ENCODE results near the gene SLC25A24. TPM values are rescaled to one million over a fixed set of nuclear protein-coding genes. Genes with fewer than 3 reads are reported as not detected.

Gene SLC25A24
- total and polyA plus RNA-seq, 2 of the 13 experiments (the other 11 are each of a cell fraction or from before 2014, with no cell fraction given), result 8.0 to 12.4 TPM

DNA sequence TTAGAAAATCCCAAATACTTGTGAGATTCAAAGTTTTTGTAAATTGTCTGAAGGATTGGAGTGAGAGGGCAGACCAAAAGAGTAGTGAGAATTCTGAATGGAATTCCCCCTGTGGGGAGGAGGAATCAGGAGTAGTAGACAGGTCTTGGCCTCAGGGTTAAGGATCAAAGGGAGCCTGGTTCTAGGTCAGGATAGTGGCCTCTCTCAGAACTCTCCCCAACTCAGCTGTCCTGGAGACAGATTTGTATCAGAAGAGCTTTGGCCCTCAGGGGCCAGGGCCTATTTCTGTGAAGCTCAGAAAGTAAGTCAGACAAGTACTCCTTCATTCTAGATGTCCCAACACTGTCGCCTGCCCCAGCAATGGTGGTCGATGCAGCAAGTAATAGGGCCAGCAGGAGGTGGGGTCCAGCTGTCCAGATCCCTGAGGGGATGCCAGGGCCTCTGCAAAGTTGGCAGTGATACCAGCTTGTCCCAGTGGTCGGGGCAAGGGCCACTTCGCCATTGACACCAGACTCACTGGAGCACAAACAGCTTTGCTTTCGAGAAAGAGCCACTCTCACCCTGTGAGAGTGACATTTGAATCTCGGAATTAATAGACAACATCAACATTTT lies 115.2 kb downstream of the SLC25A24 start (continued):
- TF ChIP-seq ZNF484 (CRISPR knock-in tag; IDR thresholded peaks at IDR 0.05; ENCODE audit: borderline replicate concordance, low read depth) (no peak), ZNF12 (CRISPR knock-in tag; IDR thresholded peaks at IDR 0.05) (no peak)
- TF ChIP-seq, protein P1, sequence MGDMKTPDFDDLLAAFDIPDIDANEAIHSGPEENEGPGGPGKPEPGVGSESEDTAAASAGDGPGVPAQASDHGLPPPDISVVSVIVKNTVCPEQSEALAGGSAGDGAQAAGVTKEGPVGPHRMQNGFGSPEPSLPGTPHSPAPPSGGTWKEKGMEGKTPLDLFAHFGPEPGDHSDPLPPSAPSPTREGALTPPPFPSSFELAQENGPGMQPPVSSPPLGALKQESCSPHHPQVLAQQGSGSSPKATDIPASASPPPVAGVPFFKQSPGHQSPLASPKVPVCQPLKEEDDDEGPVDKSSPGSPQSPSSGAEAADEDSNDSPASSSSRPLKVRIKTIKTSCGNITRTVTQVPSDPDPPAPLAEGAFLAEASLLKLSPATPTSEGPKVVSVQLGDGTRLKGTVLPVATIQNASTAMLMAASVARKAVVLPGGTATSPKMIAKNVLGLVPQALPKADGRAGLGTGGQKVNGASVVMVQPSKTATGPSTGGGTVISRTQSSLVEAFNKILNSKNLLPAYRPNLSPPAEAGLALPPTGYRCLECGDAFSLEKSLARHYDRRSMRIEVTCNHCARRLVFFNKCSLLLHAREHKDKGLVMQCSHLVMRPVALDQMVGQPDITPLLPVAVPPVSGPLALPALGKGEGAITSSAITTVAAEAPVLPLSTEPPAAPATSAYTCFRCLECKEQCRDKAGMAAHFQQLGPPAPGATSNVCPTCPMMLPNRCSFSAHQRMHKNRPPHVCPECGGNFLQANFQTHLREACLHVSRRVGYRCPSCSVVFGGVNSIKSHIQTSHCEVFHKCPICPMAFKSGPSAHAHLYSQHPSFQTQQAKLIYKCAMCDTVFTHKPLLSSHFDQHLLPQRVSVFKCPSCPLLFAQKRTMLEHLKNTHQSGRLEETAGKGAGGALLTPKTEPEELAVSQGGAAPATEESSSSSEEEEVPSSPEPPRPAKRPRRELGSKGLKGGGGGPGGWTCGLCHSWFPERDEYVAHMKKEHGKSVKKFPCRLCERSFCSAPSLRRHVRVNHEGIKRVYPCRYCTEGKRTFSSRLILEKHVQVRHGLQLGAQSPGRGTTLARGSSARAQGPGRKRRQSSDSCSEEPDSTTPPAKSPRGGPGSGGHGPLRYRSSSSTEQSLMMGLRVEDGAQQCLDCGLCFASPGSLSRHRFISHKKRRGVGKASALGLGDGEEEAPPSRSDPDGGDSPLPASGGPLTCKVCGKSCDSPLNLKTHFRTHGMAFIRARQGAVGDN (CRISPR knock-in tag; IDR thresholded peaks at IDR 0.05), result no peak

Other genes with a start within 250 kb of the SLC25A24 start
- 29.8 and 40.0 TPM in 2 replicates for gene VAV3, start 235.2 kb downstream of the SLC25A24 start, total RNA-seq (2016; rRNA removed; fragmentation: Illumina TruSeq; extraction: Trizol)
- 12.5 and 15.9 TPM in 2 replicates for gene VAV3, start 235.2 kb downstream of the SLC25A24 start, polyA plus RNA-seq (2011; rRNA removed)
- gene NBPF4, start 43.7 kb upstream of the SLC25A24 start, total RNA-seq (2016; rRNA removed; fragmentation: Illumina TruSeq; extraction: Trizol), result not detected in 2 replicates
- not detected in 2 replicates for gene NBPF4, start 43.7 kb upstream of the SLC25A24 start, polyA plus RNA-seq (2011; rRNA removed)
- not detected in 2 replicates for gene NBPF6, start 250.0 kb upstream of the SLC25A24 start, total RNA-seq (2016; rRNA removed; fragmentation: Illumina TruSeq; extraction: Trizol)
- gene NBPF6, start 250.0 kb upstream of the SLC25A24 start, polyA plus RNA-seq (2011; rRNA removed), result not detected in 2 replicates

Measured in HepG2 (cell line).